DND-41 (cell line): ENCODE data around the gene SCUBE1.

Source experiments
- ATAC-seq: fragments of 200-7000 bp; cut with Tn5 transposase; 3 replicates; pipeline ENCODE4 v1.9.1; 2021; ENCODE audit warnings: low read depth; ENCODE audit not compliant: insufficient read depth
- DNase-seq: peaks from one replicate; pipeline ENCODE4 v3.0.0-alpha.2; 2020
- H2AFZ ChIP-seq: 2 replicates; pipeline ENCODE4 v1.6.0; 2012; ENCODE audit warnings: low read depth, low read length
- H3K27ac ChIP-seq: 2 replicates; pipeline ENCODE4 v1.5.1; 2012; ENCODE audit warnings: low read length, inconsistent platforms
- H3K27me3 ChIP-seq: fragments of 200-600 bp; sonication (generic); 2 replicates; pipeline ENCODE4 v1.6.0; 2012; ENCODE audit warnings: low read length, mild to moderate bottlenecking, inconsistent platforms; ENCODE audit not compliant: insufficient read depth, poor library complexity
- H3K36me3 ChIP-seq: 2 replicates; pipeline ENCODE4 v1.5.1; 2012; ENCODE audit warnings: low read length, inconsistent platforms; ENCODE audit not compliant: insufficient read depth
- H3K4me1 ChIP-seq: 2 replicates; pipeline ENCODE4 v1.5.1; 2012; ENCODE audit warnings: mild to moderate bottlenecking, low read length; ENCODE audit not compliant: insufficient read depth
- H3K4me2 ChIP-seq: 2 replicates; pipeline ENCODE4 v1.6.0; 2012; ENCODE audit warnings: mild to moderate bottlenecking, moderate library complexity, low read length, inconsistent platforms; ENCODE audit not compliant: insufficient read depth
- H3K4me3 ChIP-seq, 2 experiments: fragments of 200-600 bp in 1 of 2; shearing (Covaris generic) in 1 of 2; 2 replicates each; pipeline ENCODE4 v1.5.1; 2012 to 2016; ENCODE audit warnings: inconsistent platforms in 2 of 2, low read length in 2 of 2, mild to moderate bottlenecking in 2 of 2, low read depth in 1 of 2, moderate library complexity in 1 of 2
- H3K79me2 ChIP-seq: 2 replicates; pipeline ENCODE4 v1.6.0; 2012; ENCODE audit warnings: low read length, inconsistent platforms; ENCODE audit not compliant: insufficient read depth
- H3K9ac ChIP-seq: 2 replicates; pipeline ENCODE4 v1.6.0; 2012; ENCODE audit warnings: low read depth, mild to moderate bottlenecking, inconsistent platforms, low read length, moderate library complexity
- H3K9me3 ChIP-seq: 2 replicates; pipeline ENCODE4 v1.5.1; 2012; ENCODE audit warnings: low read length, moderate library complexity, mild to moderate bottlenecking, inconsistent platforms; ENCODE audit not compliant: insufficient read depth, severe bottlenecking
- H4K20me1 ChIP-seq: 2 replicates; pipeline ENCODE4 v1.6.0; 2012; ENCODE audit warnings: low read length; ENCODE audit not compliant: insufficient read depth
- CTCF ChIP-seq: IDR thresholded peaks from 2 replicates; pipeline ENCODE4 v1.5.1; 2012; ENCODE audit warnings: borderline replicate concordance, low read length, moderate library complexity, mild to moderate bottlenecking; ENCODE audit not compliant: poor library complexity, severe bottlenecking; ENCODE audit errors: extremely low read depth
- EZH2 ChIP-seq: IDR thresholded peaks from 3 replicates; pipeline ENCODE4 v1.6.1; 2012; ENCODE audit warnings: borderline replicate concordance, low read depth, mild to moderate bottlenecking, moderate library complexity, low read length, inconsistent platforms; ENCODE audit not compliant: severe bottlenecking

SCUBE1 gene

DNA sequence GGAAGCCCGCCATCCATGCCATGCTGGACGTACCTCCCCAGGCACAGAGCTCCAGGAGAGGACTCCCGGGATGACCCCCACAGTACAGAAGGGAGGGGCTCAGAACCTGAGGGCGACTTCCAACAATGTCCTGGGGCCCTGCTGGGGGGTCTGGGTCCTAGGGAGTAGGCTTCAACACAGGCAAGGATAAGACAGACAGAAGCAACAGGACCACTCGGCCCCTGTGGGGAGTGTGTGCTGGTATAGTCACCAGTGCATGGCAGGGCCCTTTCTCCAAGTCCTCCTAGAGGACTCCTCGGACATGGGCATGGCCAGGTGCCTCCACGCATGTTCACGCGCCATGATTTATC is 173.1 kb downstream of the SCUBE1 start:
- no peak overlapping the region for H3K4me3 ChIP-seq
- H3K79me2 ChIP-seq: no peaks in the 10 kb centered on the region
- peaks cover 18% of the 10 kb centered on the region; the same call in 1 of the 2 replicates for H4K20me1 ChIP-seq
- no peak overlapping the region for H3K9ac ChIP-seq
- peaks cover 74% of the 10 kb centered on the region for H3K36me3 ChIP-seq
- H3K27ac ChIP-seq: no peak overlapping the region
- TF ChIP-seq EZH2 (no peak), CTCF (no peak)
- ATAC-seq (no peak), DNase-seq (no peak)
- no peaks in the 10 kb centered on the region for H3K4me1 ChIP-seq
- H2AFZ ChIP-seq: no peak overlapping the region
- H3K27me3 ChIP-seq: no peaks in the 10 kb centered on the region
- no peaks in the 10 kb centered on the region for H3K9me3 ChIP-seq
- H3K4me2 ChIP-seq: no peak overlapping the region

GRCh38 chr22:43169310-43170130 is 173.7 kb downstream of the SCUBE1 start:
- Histone ChIP-seq H3K79me2 (no peaks in the 10 kb centered on the region), H3K27ac (no peak overlapping the region), H3K4me1 (no peaks in the 10 kb centered on the region), H3K27me3 (no peaks in the 10 kb centered on the region), H3K4me3 (no peak overlapping the region), H2AFZ (no peak overlapping the region), H3K9ac (no peak overlapping the region), H3K4me2 (no peak overlapping the region), H3K36me3 (peaks cover 68% of the 10 kb centered on the region), H3K9me3 (no peaks in the 10 kb centered on the region), H4K20me1 (peaks cover 14% of the 10 kb centered on the region; the same call in 1 of the 2 replicates)
- no peak for DNase-seq
- no peak for TF ChIP-seq EZH2
- no peak for TF ChIP-seq CTCF
- no peak for ATAC-seq

DNA sequence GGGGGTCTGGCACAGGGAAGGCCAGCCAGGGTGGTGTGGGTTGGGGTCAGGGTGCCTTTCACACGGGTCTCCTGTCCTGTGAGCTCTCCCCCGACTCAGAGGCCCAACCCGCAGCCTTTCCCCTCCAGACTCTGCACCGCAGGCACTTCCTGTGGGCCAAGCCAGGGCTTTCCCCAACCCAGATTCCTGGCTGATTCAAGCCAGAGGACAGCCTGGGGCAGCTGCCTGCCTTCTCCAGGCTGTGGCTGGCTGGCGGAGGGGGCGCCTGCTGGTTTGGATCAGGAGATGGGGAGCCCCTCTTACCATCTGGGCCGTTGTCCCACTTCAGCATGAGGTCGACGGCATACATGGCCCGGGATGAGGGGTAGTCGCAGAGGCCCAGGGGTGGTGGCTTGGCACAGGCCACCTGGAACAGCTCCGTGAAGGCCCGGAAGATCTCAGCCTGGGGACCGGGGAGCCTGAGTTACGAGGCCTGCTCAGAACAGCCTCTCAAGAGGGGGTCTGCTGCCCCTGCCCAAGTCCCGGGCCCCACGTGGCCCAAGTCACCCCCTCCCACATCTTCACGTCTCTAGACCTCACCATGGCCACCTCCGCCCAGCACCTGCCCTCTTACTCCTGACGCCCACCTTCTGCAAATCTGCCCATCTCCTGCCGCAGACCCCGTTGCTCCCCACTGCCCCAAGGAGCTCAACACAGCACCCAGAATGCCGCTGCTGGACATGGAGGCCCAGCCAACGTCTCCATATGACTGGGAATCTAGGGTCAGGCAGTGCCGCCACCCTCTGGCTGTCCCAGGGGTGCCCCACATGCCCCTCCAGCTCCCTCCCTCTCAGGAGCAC is 174.5 kb downstream of the SCUBE1 start:
- H3K79me2 ChIP-seq: no peaks in the 10 kb centered on the region
- no peak overlapping the region for H3K4me2 ChIP-seq
- H3K9me3 ChIP-seq: no peaks in the 10 kb centered on the region
- ATAC-seq (no peak), DNase-seq (no peak)
- no peak overlapping the region for H3K9ac ChIP-seq
- no peaks in the 10 kb centered on the region for H3K4me1 ChIP-seq
- no peak overlapping the region for H3K27ac ChIP-seq
- no peak for TF ChIP-seq EZH2
- no peak for TF ChIP-seq CTCF
- H3K4me3 ChIP-seq: no peak overlapping the region
- no peaks in the 10 kb centered on the region for H3K27me3 ChIP-seq
- peaks cover 9% of the 10 kb centered on the region; the same call in 1 of the 2 replicates for H4K20me1 ChIP-seq
- no peak overlapping the region for H2AFZ ChIP-seq
- H3K36me3 ChIP-seq: peaks cover 60% of the 10 kb centered on the region
